OCI-LY7 (cell line): ENCODE measurements around the gene HTT.

Source experiments
- CTCF ChIP-seq: fragments of 200-600 bp; sonication (generic); conservative IDR thresholded peaks from 2 replicates; pipeline ENCODE4 v1.5.1; 2014; ENCODE audit warnings: mild to moderate bottlenecking, antibody characterized with exemption, low read length, moderate library complexity, mixed read lengths
- EZH2phosphoT487 ChIP-seq: fragments of 200-600 bp; sonication (generic); IDR thresholded peaks from 2 replicates; pipeline ENCODE4 v1.6.1; 2018; ENCODE audit warnings: low read depth, borderline replicate concordance, mild to moderate bottlenecking, mixed run types, antibody characterized with exemption, low read length, moderate library complexity, mixed read lengths

GRCh38 chr4:3134201-3134600 lies 59.7 kb downstream of the HTT start:
- TF ChIP-seq CTCF (no peak), EZH2phosphoT487 (no peak)
